ENCODE data around the gene TTLL6.

TTLL6 gene

GRCh38 chr17:48830840-48831548 lies 14.0 kb upstream of the TTLL6 start, which contains the start of gene CALCOCO2 (continued):
- peak; percentile 32 for TF ChIP-seq ZBTB26 (tag by site-specific recombination; optimal IDR thresholded peaks at IDR 0.05)
- TF ChIP-seq ZNF202 (tag by site-specific recombination; IDR thresholded peaks at IDR 0.05; ENCODE audit: borderline replicate concordance): no peak
- TF ChIP-seq ZNF449 (tag by site-specific recombination; IDR thresholded peaks at IDR 0.05): no peak
- peak; percentile 84 for TF ChIP-seq SP2 (tag by site-specific recombination; IDR thresholded peaks at IDR 0.05)
- peak; percentile 78 for TF ChIP-seq ZBTB17 (tag by site-specific recombination; IDR thresholded peaks at IDR 0.05)
- peak; percentile 52; the same call in 1 of the 2 replicates for TF ChIP-seq ZFP69B (tag by site-specific recombination; IDR thresholded peaks at IDR 0.05)
- peak; percentile 56 for TF ChIP-seq PRDM10 (tag by site-specific recombination; IDR thresholded peaks at IDR 0.05)
- no peak for TF ChIP-seq PRDM2 (tag by site-specific recombination; IDR thresholded peaks at IDR 0.05; ENCODE audit: borderline replicate concordance)
- TF ChIP-seq ZNF10 (tag by site-specific recombination; IDR thresholded peaks at IDR 0.05): peak; percentile 15; the same call in 1 of the 2 replicates
- no peak for TF ChIP-seq KLF7 (tag by site-specific recombination; IDR thresholded peaks at IDR 0.05; ENCODE audit: borderline replicate concordance)
- TF ChIP-seq ZNF791 (tag by site-specific recombination; IDR thresholded peaks at IDR 0.05): no peak
- TF ChIP-seq EGR2 (tag by site-specific recombination; IDR thresholded peaks at IDR 0.05; ENCODE audit: low read depth): peak; percentile 74
- peak; percentile 84; the same call in 1 of the 2 replicates for TF ChIP-seq HIC1 (tag by site-specific recombination; IDR thresholded peaks at IDR 0.05)
- peak; percentile 95 for TF ChIP-seq ZBTB20 (tag by site-specific recombination; IDR thresholded peaks at IDR 0.05)
- TF ChIP-seq KLF17 (tag by site-specific recombination; IDR thresholded peaks at IDR 0.05): peak; percentile 78
- TF ChIP-seq ZEB2 (tag by site-specific recombination; IDR thresholded peaks at IDR 0.05): peak; percentile 59; the same call in 1 of the 2 replicates
- peak; percentile 41; the same call in 1 of the 2 replicates for TF ChIP-seq KLF1 (tag by site-specific recombination; IDR thresholded peaks at IDR 0.05)
- TF ChIP-seq HOXD13 (CRISPR knock-in tag; IDR thresholded peaks at IDR 0.05; ENCODE audit: borderline replicate concordance): peak; percentile 37; the same call in 1 of the 2 replicates
- no peak for TF ChIP-seq ZNF394 (tag by site-specific recombination; IDR thresholded peaks at IDR 0.05; ENCODE audit: borderline replicate concordance)
- TF ChIP-seq ZBTB48 (tag by site-specific recombination; IDR thresholded peaks at IDR 0.05): peak; percentile 81

All from HEK293 (cell line).